Measurements from ENCODE around the gene CMTM2.

GRCh38 chr16:66539623-66540469 is 39.4 kb upstream of the CMTM2 start:
- no peak for TF ChIP-seq CTCF (conservative IDR thresholded peaks at IDR 0.05; ENCODE audit: low read length)
- TF ChIP-seq EZH2phosphoT487 (IDR thresholded peaks at IDR 0.05; ENCODE audit: borderline replicate concordance, low read depth, low read length) = no peak
